HepG2 (cell line): ENCODE data around the gene GNL2. TPM values are rescaled to one million over a fixed set of nuclear protein-coding genes. Genes with fewer than 3 reads are reported as not detected.

Source experiments
- ATAC-seq: fragments of 200-7000 bp; cut with Tn5 transposase; 3 replicates; pipeline ENCODE4 v1.9.1; 2020; ENCODE audit warnings: mild to moderate bottlenecking, moderate library complexity
- BruUV-seq: library from RNA; stranded (reverse); fragments of 400-500 nt; replicated peaks from 2 replicates; lab custom pipeline; 2021; lab: Mats Ljungman, UMichigan
- CTCF ChIA-PET: fragments of 300-600 bp; formaldehyde crosslinking; extraction: SDS; loops from one replicate; lab custom pipeline; 2021; ENCODE audit warnings: low total read pairs, inconsistent platforms, low intra/inter-chr PET ratio; lab: Yijun Ruan, JAX
- POLR2A ChIA-PET: fragments of 350-600 bp; sonication (Branson Sonifier 250); formaldehyde crosslinking; loops from one replicate; lab custom pipeline; 2020; ENCODE audit warnings: antibody characterized with exemption, inconsistent platforms; lab: Yijun Ruan, JAX
- DNase-seq: peaks from one replicate; pipeline ENCODE4 v3.0.0-alpha.2; 2015; ENCODE audit warnings: low spot score
- FAIRE-seq: peaks from 3 replicates; lab custom pipeline; 2011; peaks lifted over from hg19 to GRCh38; lab: Jason Lieb, UNC
- H2AFZ ChIP-seq: one replicate; pipeline ENCODE4 v1.6.1; 2011; ENCODE audit warnings: low read length, inconsistent platforms
- H3K27ac ChIP-seq: fragments of 300-600 bp; 3 replicates; pipeline ENCODE4 v1.8.0; 2011; ENCODE audit warnings: mixed run types, mild to moderate bottlenecking, mixed read lengths, low read length, inconsistent platforms; ENCODE audit not compliant: insufficient read depth; ENCODE audit errors: extremely low read length
- H3K27me3 ChIP-seq, 2 experiments: fragments of 200-600 bp in 1 of 2; 2 replicates in 1 of 2; 3 replicates in 1 of 2; pipeline versions ENCODE4 v1.6.0 to v1.8.0; 2011; ENCODE audit warnings: low read length in 2 of 2, mild to moderate bottlenecking in 2 of 2, moderate library complexity in 2 of 2, inconsistent platforms in 1 of 2; ENCODE audit not compliant: insufficient read depth in 2 of 2, control insufficient read depth in 1 of 2
- H3K36me3 ChIP-seq, 2 experiments: fragments of 200-600 bp in 1 of 2; replicated peaks in 1 of 2; 2 replicates in 1 of 2; 3 replicates in 1 of 2; pipeline versions ENCODE4 v1.5.1 to v1.8.0; 2011; ENCODE audit warnings: low read length in 2 of 2, inconsistent platforms in 1 of 2; ENCODE audit not compliant: insufficient read depth in 2 of 2, control insufficient read depth in 1 of 2
- H3K4me1 ChIP-seq: 2 replicates; pipeline ENCODE4 v1.5.1; 2012; ENCODE audit warnings: low read length, inconsistent platforms; ENCODE audit not compliant: insufficient read depth
- H3K4me2 ChIP-seq: 2 replicates; pipeline ENCODE4 v1.6.0; 2011; ENCODE audit warnings: low read depth, low read length, inconsistent platforms
- H3K4me3 ChIP-seq, 3 experiments: fragments of 200-600 bp in 1 of 3; sonication (generic), shearing (Covaris generic) in 1 of 3; replicated peaks in 1 of 3; 2 replicates each; pipeline ENCODE4 v1.5.1; 2011 to 2016; ENCODE audit warnings: low read length in 3 of 3, inconsistent platforms in 2 of 3, low read depth in 2 of 3, mild to moderate bottlenecking in 2 of 3, control low read depth in 1 of 3, mixed read lengths in 1 of 3; ENCODE audit not compliant: insufficient read depth in 1 of 3
- H3K79me2 ChIP-seq: one replicate; pipeline ENCODE4 v1.6.1; 2011; ENCODE audit warnings: low read length, inconsistent platforms; ENCODE audit not compliant: insufficient read depth
- H3K9ac ChIP-seq: 2 replicates; pipeline ENCODE4 v1.6.0; 2011; ENCODE audit warnings: mild to moderate bottlenecking, low read depth, low read length, inconsistent platforms; ENCODE audit not compliant: insufficient read depth
- H3K9me3 ChIP-seq: 2 replicates; pipeline ENCODE4 v1.5.1; 2012; ENCODE audit warnings: mild to moderate bottlenecking, low read length
- H4K20me1 ChIP-seq: 2 replicates; pipeline ENCODE4 v1.6.0; 2011; ENCODE audit warnings: inconsistent platforms, mild to moderate bottlenecking, low read length, moderate library complexity; ENCODE audit not compliant: insufficient read depth
- CCAR2 ChIP-seq: fragments of 200-400 bp; formaldehyde crosslinking; optimal IDR thresholded peaks from 2 replicates; pipeline ENCODE3; 2018; ENCODE audit warnings: low read depth, mild to moderate bottlenecking, low read length, moderate library complexity
- FOSL1 ChIP-seq: sonication (generic); formaldehyde crosslinking; IDR thresholded peaks from 2 replicates; pipeline ENCODE4 v1.9.0; 2021; ENCODE audit warnings: missing genetic modification reagents, borderline replicate concordance
- GABPA ChIP-seq, 2 experiments: IDR thresholded peaks; 2 replicates each; pipeline ENCODE4 v1.6.1; 2011 to 2016; ENCODE audit warnings: low read depth in 2 of 2, low read length in 1 of 2, missing biosample characterization in 1 of 2, missing genetic modification characterization in 1 of 2
- KAT2B ChIP-seq: fragments of 150-350 bp; IDR thresholded peaks from 2 replicates; pipeline ENCODE4 v1.6.1; 2014; ENCODE audit warnings: low read depth, low read length, borderline replicate concordance
- KAT7 ChIP-seq: IDR thresholded peaks from 2 replicates; pipeline ENCODE4 v1.6.1; 2018; ENCODE audit warnings: borderline replicate concordance, missing compliant biosample characterization
- MTF1 ChIP-seq: sonication (generic); formaldehyde crosslinking; IDR thresholded peaks from 2 replicates; pipeline ENCODE4 v1.5.0; 2020; ENCODE audit warnings: missing genetic modification reagents
- NR3C1 ChIP-seq: sonication (generic); formaldehyde crosslinking; IDR thresholded peaks from 2 replicates; pipeline ENCODE4 v1.4.0; 2020; ENCODE audit warnings: missing genetic modification reagents
- PAXIP1 ChIP-seq: sonication (generic); formaldehyde crosslinking; conservative IDR thresholded peaks from 2 replicates; pipeline ENCODE4 v1.4.0; 2020; ENCODE audit warnings: mild to moderate bottlenecking, missing genetic modification reagents, moderate library complexity
- SNAPC4 ChIP-seq: sonication (generic); formaldehyde crosslinking; IDR thresholded peaks from 2 replicates; pipeline ENCODE4 v1.4.0; 2020; ENCODE audit warnings: mild to moderate bottlenecking, missing genetic modification reagents
- TMF1 ChIP-seq: sonication (generic); formaldehyde crosslinking; IDR thresholded peaks from 2 replicates; pipeline ENCODE4 v1.8.1; 2022; ENCODE audit warnings: low read depth, missing genetic modification reagents
- ZBTB26 ChIP-seq: IDR thresholded peaks from 2 replicates; pipeline ENCODE4 v1.6.1; 2016; ENCODE audit warnings: missing compliant biosample characterization, missing genetic modification reagents, borderline replicate concordance
- ZNF124 ChIP-seq: sonication (generic); formaldehyde crosslinking; IDR thresholded peaks from 2 replicates; pipeline ENCODE4 v1.4.0; 2020; ENCODE audit warnings: missing genetic modification reagents
- ZNF549 ChIP-seq: sonication (generic); formaldehyde crosslinking; IDR thresholded peaks from 2 replicates; pipeline ENCODE4 v1.5.0; 2020; ENCODE audit warnings: missing genetic modification reagents
- ZNF740 ChIP-seq: sonication (generic); formaldehyde crosslinking; IDR thresholded peaks from 2 replicates; pipeline ENCODE4 v1.4.0; 2020; ENCODE audit warnings: missing genetic modification reagents
- ZNF781 ChIP-seq: sonication (generic); formaldehyde crosslinking; IDR thresholded peaks from 2 replicates; pipeline ENCODE4 v1.5.1; 2020; ENCODE audit warnings: borderline replicate concordance, mild to moderate bottlenecking, missing genetic modification reagents; ENCODE audit errors: not compliant biosample characterization
- WGBS: methylation state at CpG from one replicate; pipeline ENCODE4 v1.1.6; 2017; ENCODE audit warnings: low lambda C conversion rate; 5-methylcytosine and 5-hydroxymethylcytosine counted together
- in situ Hi-C: cut with HindIII; loops from 2 replicates; pipeline ENCODE4 v1.10.0; 2017; ENCODE audit warnings: low pct_unique_long_range_greater_than_20kb; ENCODE audit not compliant: extremely low pct_ligation_motif_present
- intact Hi-C: fragments of 100-400 bp; cut with micrococcal nuclease; formaldehyde crosslinking; loops from one replicate; pipeline ENCODE4 v1.10.0; 2022; ENCODE audit not compliant: unreplicated experiment
- polyA plus RNA-seq, 8 experiments: library from polyadenylated mRNA; depleted of rRNA in 3 of 8; stranded (reverse) in 7 of 8; unstranded in 1 of 8; fragments of >200 nt; fragmentation: Illumina TruSeq in 4 of 8; extraction: Trizol in 4 of 8; gene quantifications; 2 replicates each; pipeline versions ENCODE4 v1.2.1 to v1.2.3, GENCODE V29; 2011 to 2016; ENCODE audit warnings: low read depth in 4 of 8, missing spikeins in 1 of 8, mixed read lengths in 1 of 8; ENCODE audit not compliant: insufficient read depth in 1 of 8
- total RNA-seq, 5 experiments: library from RNA; depleted of rRNA; stranded (reverse); fragments of >200 nt; fragmentation: Illumina TruSeq; extraction: Trizol; gene quantifications; 2 replicates each; pipeline ENCODE4 v1.2.3, GENCODE V29; 2016; ENCODE audit warnings: low read depth in 1 of 5

GNL2 gene
- total and polyA plus RNA-seq, 2 of the 13 experiments (the other 11 are each of a cell fraction or from before 2014, with no cell fraction given) = 32.1 to 72.1 TPM

- Histone ChIP-seq H3K4me1 (peaks cover 60% of the 10 kb centered on the region), H3K36me3 (peaks cover 0 to 3% of the 10 kb centered on the region in 2 experiments; a peak in 1 of 5 replicates), H2AFZ (no peak overlapping the region), H3K9ac (no peak overlapping the region), H4K20me1 (no peaks in the 10 kb centered on the region; the same call in 1 of the 2 replicates), H3K4me3 (no peak overlapping the region), H3K4me2 (no peak overlapping the region; the same call in 1 of the 2 replicates), H3K79me2 (peaks cover 17% of the 10 kb centered on the region), H3K27ac (no peak overlapping the region), H3K9me3 (no peaks in the 10 kb centered on the region), H3K27me3 (no peaks in the 10 kb centered on the region; a peak in 1 of 5 replicates)
- ATAC-seq = no peak
- intact Hi-C loops (no loop called here), in situ Hi-C loops (no loop called here)
- FAIRE-seq = no peak
- ChIA-PET CTCF (no interaction called here), POLR2A (interaction anchor here (1.7 kb wide), 1 partner anchor 43 kb away, joined by 13 read pairs; the partner anchor contains the start of gene MEAF6)
- WGBS = 75% methylated on average over 2 of the region's 3 CpGs
- no peak for DNase-seq
- BruUV-seq = no TSS peak
- TF ChIP-seq KAT7 (CRISPR knock-in tag) (no peak), ZNF781 (no peak), TMF1 (CRISPR knock-in tag) (no peak), PAXIP1 (CRISPR knock-in tag) (no peak), ZNF740 (CRISPR knock-in tag) (no peak), NR3C1 (CRISPR knock-in tag) (no peak), GABPA (IDR thresholded peaks at IDR 0.05; ENCODE audit: low read depth, low read length) (no peak), GABPA (CRISPR knock-in tag; IDR thresholded peaks at IDR 0.05; ENCODE audit: low read depth) (no peak), CCAR2 (no peak), ZNF549 (no peak), ZNF124 (no peak), KAT2B (no peak), SNAPC4 (CRISPR knock-in tag) (no peak), ZBTB26 (no peak), FOSL1 (CRISPR knock-in tag) (no peak), MTF1 (CRISPR knock-in tag) (no peak)
These were observed 38.3 kb downstream of the GNL2 start for GRCh38 chr1:37557402-37557801.
